ENCODE data around the gene CCDC88A.
"Not testable (repeated sequence)": the region's sequence is repeated elsewhere in the genome, so short reads cannot be mapped to it uniquely, and the experiment has no call there.

Gene CCDC88A

GRCh38 chr2:55364189-55365055 lies 55.2 kb downstream of the CCDC88A start:
- H3K27ac Mint-ChIP-seq: no peak overlapping the region
- H3K27me3 Mint-ChIP-seq: no peaks in the 10 kb centered on the region
- H3K36me3 Mint-ChIP-seq: peaks cover 5% of the 10 kb centered on the region
- no peaks in the 10 kb centered on the region for H3K9me3 Mint-ChIP-seq
- H3K4me1 Mint-ChIP-seq: no peaks in the 10 kb centered on the region
- no peak overlapping the region for H3K4me3 Mint-ChIP-seq

GRCh38 chr2:55363636-55364035 lies 56.0 kb downstream of the CCDC88A start:
- H3K4me1 Mint-ChIP-seq: no peaks in the 10 kb centered on the region
- H3K4me3 Mint-ChIP-seq: no peak overlapping the region
- H3K27ac Mint-ChIP-seq: no peak overlapping the region
- H3K36me3 Mint-ChIP-seq: peaks cover 5% of the 10 kb centered on the region
- H3K9me3 Mint-ChIP-seq: no peaks in the 10 kb centered on the region
- no peaks in the 10 kb centered on the region for H3K27me3 Mint-ChIP-seq

GRCh38 chr2:55361465-55362189 lies 58.0 kb downstream of the CCDC88A start:
- Mint-ChIP-seq H3K9me3 (no peaks in the 10 kb centered on the region), H3K36me3 (peaks cover 7% of the 10 kb centered on the region), H3K27me3 (no peaks in the 10 kb centered on the region), H3K4me3 (no peak overlapping the region), H3K27ac (no peak overlapping the region), H3K4me1 (no peaks in the 10 kb centered on the region)

GRCh38 chr2:55358451-55358850 lies 61.2 kb downstream of the CCDC88A start:
- Mint-ChIP-seq H3K4me1 (no peaks in the 10 kb centered on the region), H3K27me3 (no peaks in the 10 kb centered on the region), H3K27ac (no peak overlapping the region), H3K4me3 (no peak overlapping the region), H3K9me3 (no peaks in the 10 kb centered on the region), H3K36me3 (peaks cover 7% of the 10 kb centered on the region)

- Mint-ChIP-seq H3K4me3 (no peak overlapping the region), H3K27ac (no peak overlapping the region), H3K4me1 (no peaks in the 10 kb centered on the region), H3K9me3 (no peaks in the 10 kb centered on the region), H3K27me3 (no peaks in the 10 kb centered on the region), H3K36me3 (peaks cover 7% of the 10 kb centered on the region)
Observed at GRCh38 chr2:55357927-55358326, 61.7 kb downstream of the CCDC88A start.

- H3K36me3 Mint-ChIP-seq: peaks cover 7% of the 10 kb centered on the region
- no peaks in the 10 kb centered on the region for H3K4me1 Mint-ChIP-seq
- no peak overlapping the region for H3K4me3 Mint-ChIP-seq
- no peak overlapping the region for H3K27ac Mint-ChIP-seq
- no peaks in the 10 kb centered on the region for H3K27me3 Mint-ChIP-seq
- no peaks in the 10 kb centered on the region for H3K9me3 Mint-ChIP-seq
Observed at GRCh38 chr2:55357164-55357563, 62.5 kb downstream of the CCDC88A start.

- H3K27ac Mint-ChIP-seq, H3K36me3 Mint-ChIP-seq: not testable (repeated sequence)
Observed at GRCh38 chr2:55356136-55356535, 63.5 kb downstream of the CCDC88A start.

GRCh38 chr2:55355451-55355850 lies 64.2 kb downstream of the CCDC88A start:
- Mint-ChIP-seq H3K27ac (no peak overlapping the region), H3K27me3 (no peaks in the 10 kb centered on the region), H3K4me3 (no peak overlapping the region), H3K4me1 (no peaks in the 10 kb centered on the region), H3K36me3 (peaks cover 7% of the 10 kb centered on the region), H3K9me3 (no peaks in the 10 kb centered on the region)

More at GRCh38 chr2:55356136-55356535, 63.5 kb downstream of the CCDC88A start:
- H3K27me3 Mint-ChIP-seq, H3K9me3 Mint-ChIP-seq, H3K4me3 Mint-ChIP-seq, H3K4me1 Mint-ChIP-seq: not testable (repeated sequence)

- H3K9me3 Mint-ChIP-seq: no peaks in the 10 kb centered on the region
- H3K27me3 Mint-ChIP-seq: no peaks in the 10 kb centered on the region
- H3K27ac Mint-ChIP-seq: no peak overlapping the region
- H3K36me3 Mint-ChIP-seq: peaks cover 5% of the 10 kb centered on the region
- no peaks in the 10 kb centered on the region for H3K4me1 Mint-ChIP-seq
- H3K4me3 Mint-ChIP-seq: no peak overlapping the region
Observed at GRCh38 chr2:55351672-55352071, 68.0 kb downstream of the CCDC88A start.

GRCh38 chr2:55345064-55345463 lies 74.6 kb downstream of the CCDC88A start:
- no peak overlapping the region for H3K4me3 Mint-ChIP-seq
- no peaks in the 10 kb centered on the region for H3K27me3 Mint-ChIP-seq
- H3K36me3 Mint-ChIP-seq: peaks cover 3% of the 10 kb centered on the region
- H3K27ac Mint-ChIP-seq: no peak overlapping the region
- no peaks in the 10 kb centered on the region for H3K4me1 Mint-ChIP-seq
- H3K9me3 Mint-ChIP-seq: no peaks in the 10 kb centered on the region

- Mint-ChIP-seq H3K36me3 (no peaks in the 10 kb centered on the region), H3K27ac (no peak overlapping the region), H3K9me3 (no peaks in the 10 kb centered on the region), H3K27me3 (no peaks in the 10 kb centered on the region), H3K4me1 (no peaks in the 10 kb centered on the region), H3K4me3 (no peak overlapping the region)
Observed at GRCh38 chr2:55338268-55338667, 81.4 kb downstream of the CCDC88A start.

GRCh38 chr2:55334728-55335127 lies 84.9 kb downstream of the CCDC88A start:
- H3K27ac Mint-ChIP-seq: no peak overlapping the region

GRCh38 chr2:55330541-55331297 lies 88.9 kb downstream of the CCDC88A start:
- no peaks in the 10 kb centered on the region for H3K4me1 Mint-ChIP-seq
- H3K27ac Mint-ChIP-seq: no peak overlapping the region
- H3K9me3 Mint-ChIP-seq: no peaks in the 10 kb centered on the region
- H3K27me3 Mint-ChIP-seq: no peaks in the 10 kb centered on the region
- H3K4me3 Mint-ChIP-seq: no peak overlapping the region
- peaks cover 14% of the 10 kb centered on the region for H3K36me3 Mint-ChIP-seq

More at GRCh38 chr2:55334728-55335127, 84.9 kb downstream of the CCDC88A start:
- no peaks in the 10 kb centered on the region for H3K27me3 Mint-ChIP-seq
- H3K4me1 Mint-ChIP-seq: no peaks in the 10 kb centered on the region
- no peak overlapping the region for H3K4me3 Mint-ChIP-seq
- no peaks in the 10 kb centered on the region for H3K36me3 Mint-ChIP-seq
- H3K9me3 Mint-ChIP-seq: no peaks in the 10 kb centered on the region

- no peaks in the 10 kb centered on the region for H3K9me3 Mint-ChIP-seq
- no peak overlapping the region for H3K27ac Mint-ChIP-seq
Observed at GRCh38 chr2:55327470-55328230, 92.0 kb downstream of the CCDC88A start.

GRCh38 chr2:55314985-55315384 lies 104.7 kb downstream of the CCDC88A start:
- Mint-ChIP-seq H3K27me3 (no peaks in the 10 kb centered on the region), H3K4me3 (no peak overlapping the region), H3K27ac (no peak overlapping the region), H3K36me3 (peaks cover 5% of the 10 kb centered on the region), H3K9me3 (no peaks in the 10 kb centered on the region), H3K4me1 (peaks cover 4% of the 10 kb centered on the region)

More at GRCh38 chr2:55327470-55328230, 92.0 kb downstream of the CCDC88A start:
- H3K4me1 Mint-ChIP-seq: no peaks in the 10 kb centered on the region
- no peaks in the 10 kb centered on the region for H3K27me3 Mint-ChIP-seq
- H3K36me3 Mint-ChIP-seq: peaks cover 14% of the 10 kb centered on the region
- no peak overlapping the region for H3K4me3 Mint-ChIP-seq

All from activated naive CD4-positive, alpha-beta T cell treated with anti-CD3 and anti-CD28 coated beads, Interleukin-2, amount 50 U/mL, for 24 hours (primary cell).